ENCODE measurements around the gene PCDH18. TPM values are rescaled to one million over a fixed set of nuclear protein-coding genes. Genes with fewer than 3 reads are reported as not detected.

Gene PCDH18
- total RNA-seq (1 to 10 TPM; 2.6 to 7.4 (median 4.2) TPM), polyA plus RNA-seq (1 to 10 TPM; 2.3 to 2.9 TPM)
- long read RNA-seq, donor 1, full-length matches to known transcripts, result 1 of 2 reads
- long read RNA-seq, donor 1, partial matches to known transcripts, result 0 of 2 reads
- long read RNA-seq, donor 1, other reads (novel, unspliced or antisense), result 1 of 2 reads
- long read RNA-seq, donor 2, full-length matches to known transcripts, result 5 of 5 reads
- long read RNA-seq, donor 2, partial matches to known transcripts, result 0 of 5 reads
- long read RNA-seq, donor 2, other reads (novel, unspliced or antisense), result 0 of 5 reads
- long read RNA-seq, donor 3, full-length matches to known transcripts, result 2 of 4 reads
- long read RNA-seq, donor 3, partial matches to known transcripts, result 0 of 4 reads
- long read RNA-seq, donor 3, other reads (novel, unspliced or antisense), result 2 of 4 reads

GRCh38 chr4:137531986-137532868 lies at the start of gene PCDH18:
Gene PCDH18, minus strand, starts transcription at chr4:137532494. Its CDS starts 406 bp downstream, at chr4:137532088.
- Histone ChIP-seq H3K27me3 (peaks cover 0 to 5% (median 0%) of the 10 kb centered on the region in 7 donors), H3K27ac (peak within 1 kb of the TSS; percentile 45 to 86 (median 80)), H3K4me3 (peak within 1 kb of the TSS; percentile 24 to 69 (median 55)), H3K4me1 (peaks cover 0 to 12% (median 0%) of the 10 kb centered on the region in 9 donors), H3K36me3 (peaks cover 0 to 13% (median 0%) of the 10 kb centered on the region in 9 donors), H3K9me3 (peaks cover 0 to 9% (median 0%) of the 10 kb centered on the region in 11 donors)
- TF ChIP-seq CTCF (IDR thresholded peaks at IDR 0.05), result no peak
- ATAC-seq (peak; percentile 82 to 95 (median 92)), DNase-seq (peak; percentile 75 to 92)
- intact Hi-C loops (cut with DNase I), result loop anchor here in 4 of 10 donors (5.0 to 10.0 kb wide), 7 partner anchors 70 to 407 kb away; no protein-coding TSS in a partner anchor
- WGBS, 2 donors, result 3% methylated on average over 28 of the region's 28 CpGs

- Histone ChIP-seq H3K27ac (peak overlapping the region in 1 of 10 donors; percentile 3), H3K4me3 (no peak overlapping the region), H3K36me3 (no peaks in the 10 kb centered on the region), H3K4me1 (peaks cover 0 to 10% (median 0%) of the 10 kb centered on the region in 9 donors), H3K27me3 (no peaks in the 10 kb centered on the region), H3K9me3 (peaks cover 0 to 7% (median 0%) of the 10 kb centered on the region in 11 donors)
- TF ChIP-seq CTCF (IDR thresholded peaks at IDR 0.05), result no peak
- WGBS, 2 donors, result 16 to 53% methylated on average over 1 of the region's 1 CpG
- DNase-seq (no peak), ATAC-seq (no peak)
- intact Hi-C loops (cut with DNase I), result no loop called here
Observed at GRCh38 chr4:137576446-137576845, 44.2 kb upstream of the PCDH18 start.

- DNase-seq, result no peak
- Histone ChIP-seq H3K4me3 (no peak overlapping the region), H3K9me3 (peaks cover 0 to 4% (median 0%) of the 10 kb centered on the region in 11 donors), H3K36me3 (no peaks in the 10 kb centered on the region), H3K4me1 (peaks cover 0 to 10% (median 0%) of the 10 kb centered on the region in 9 donors), H3K27me3 (no peaks in the 10 kb centered on the region), H3K27ac (no peak overlapping the region)
- TF ChIP-seq CTCF (IDR thresholded peaks at IDR 0.05), result no peak
- 43 to 45% methylated on average over 1 of the region's 1 CpG for WGBS, 2 donors
- intact Hi-C loops (cut with DNase I), result no loop called here
- ATAC-seq, result no peak
Observed at GRCh38 chr4:137572647-137573046, 40.4 kb upstream of the PCDH18 start.

- intact Hi-C loops (cut with DNase I), result no loop called here
- H3K36me3 ChIP-seq, result no peaks in the 10 kb centered on the region
- no peak for DNase-seq
- no peak for TF ChIP-seq CTCF (IDR thresholded peaks at IDR 0.05)
- H3K27ac ChIP-seq, result no peak overlapping the region
- no peak for ATAC-seq
- peaks cover 0 to 5% (median 0%) of the 10 kb centered on the region in 11 donors for H3K9me3 ChIP-seq
- no peaks in the 10 kb centered on the region for H3K27me3 ChIP-seq
- H3K4me3 ChIP-seq, result no peak overlapping the region
- WGBS, 2 donors, result 90 to 92% methylated on average over 2 of the region's 2 CpGs
- H3K4me1 ChIP-seq, result peaks cover 0 to 9% (median 0%) of the 10 kb centered on the region in 9 donors
Observed at GRCh38 chr4:137572163-137572562, 39.9 kb upstream of the PCDH18 start.
